GM18909 (cell line): ENCODE results near the gene NFE2L3.
A peak's percentile ranks its signal among the peaks of the same experiment; 100 is the strongest.
"Not testable (repeated sequence)": the region's sequence is repeated elsewhere in the genome, so short reads cannot be mapped to it uniquely, and the experiment has no call there.

ENCODE experiments used
- ATAC-seq: cut with Tn5 transposase; IDR thresholded peaks from one replicate; pipeline ENCODE4 v1.9.1; 2021; ENCODE audit warnings: mild to moderate bottlenecking; ENCODE audit not compliant: unreplicated experiment, poor library complexity

NFE2L3 gene

GRCh38 chr7:26166684-26167266 is 14.8 kb downstream of the NFE2L3 start:
- peak; percentile 26 for ATAC-seq

- peak; percentile 89 for ATAC-seq
Measured at GRCh38 chr7:26167303-26167934, 15.4 kb downstream of the NFE2L3 start.

GRCh38 chr7:26168458-26169023 is 16.5 kb downstream of the NFE2L3 start:
- ATAC-seq: no peak

GRCh38 chr7:26169271-26169670 is 17.3 kb downstream of the NFE2L3 start:
- no peak for ATAC-seq

GRCh38 chr7:26170663-26171062 is 18.7 kb downstream of the NFE2L3 start:
- no peak for ATAC-seq

GRCh38 chr7:26171601-26172000 is 19.6 kb downstream of the NFE2L3 start:
- no peak for ATAC-seq

GRCh38 chr7:26172048-26172447 is 20.1 kb downstream of the NFE2L3 start:
- no peak for ATAC-seq

- ATAC-seq: not testable (repeated sequence)
Measured at GRCh38 chr7:26175903-26176302, 23.9 kb downstream of the NFE2L3 start.

GRCh38 chr7:26176696-26177095 is 24.7 kb downstream of the NFE2L3 start:
- ATAC-seq: not testable (repeated sequence)

- not testable (repeated sequence) for ATAC-seq
Measured at GRCh38 chr7:26177269-26177668, 25.3 kb downstream of the NFE2L3 start.

GRCh38 chr7:26178272-26178960 is 26.4 kb downstream of the NFE2L3 start:
- no peak for ATAC-seq

- ATAC-seq: no peak
Measured at GRCh38 chr7:26179422-26179821, 27.4 kb downstream of the NFE2L3 start.

- no peak for ATAC-seq
Measured at GRCh38 chr7:26179826-26180497, 28.0 kb downstream of the NFE2L3 start.

- ATAC-seq: no peak
Measured at GRCh38 chr7:26180792-26181198, 28.8 kb downstream of the NFE2L3 start.

- ATAC-seq: no peak
Measured at GRCh38 chr7:26181474-26182227, 29.7 kb downstream of the NFE2L3 start.

GRCh38 chr7:26182283-26182682 is 30.3 kb downstream of the NFE2L3 start:
- ATAC-seq: no peak

- no peak for ATAC-seq
Measured at GRCh38 chr7:26182706-26183105, 30.7 kb downstream of the NFE2L3 start.

GRCh38 chr7:26183545-26184280 is 31.7 kb downstream of the NFE2L3 start:
- ATAC-seq: no peak
